Brain pericyte (primary cell): ENCODE results near the gene UBB.
A peak's percentile ranks its signal among the peaks of the same experiment; 100 is the strongest.

Source experiments
- DNase-seq: peaks from one replicate; pipeline ENCODE4 v3.0.0-alpha.2; 2012; ENCODE audit warnings: low read depth, low spot score

UBB gene

GRCh38 chr17:16380640-16381495 lies at the start of gene UBB:
Gene UBB, plus strand, starts transcription at chr17:16381091. Its CDS starts 817 bp downstream, at chr17:16381908.
- peak; percentile 96 for DNase-seq

- DNase-seq: no peak
Measured at GRCh38 chr17:16338391-16338790, 42.5 kb upstream of the UBB start.

DNA sequence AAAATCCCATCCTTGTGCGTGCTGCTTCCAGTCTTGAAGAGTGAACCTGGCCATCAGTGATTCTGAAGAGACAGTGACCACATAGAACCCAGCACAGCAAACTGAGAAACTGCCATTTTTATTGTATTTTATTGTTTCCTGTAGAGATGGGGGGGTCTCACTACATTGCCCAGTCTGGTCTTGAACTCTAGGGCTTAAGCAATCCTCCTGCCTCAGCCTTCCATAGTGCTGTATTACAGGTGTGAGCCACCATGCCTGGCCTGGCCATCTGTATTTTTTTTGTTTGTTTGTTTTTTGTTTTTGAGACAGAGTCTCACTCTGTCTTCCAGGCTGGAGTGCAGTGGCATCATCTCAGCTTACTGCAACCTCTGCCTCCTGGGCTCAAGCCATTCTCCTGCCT lies 41.5 kb upstream of the UBB start:
- DNase-seq: no peak

- no peak for DNase-seq
Measured at GRCh38 chr17:16339959-16340358, 40.9 kb upstream of the UBB start.

- no peak for DNase-seq
Measured at GRCh38 chr17:16342979-16343378, 37.9 kb upstream of the UBB start.

- no peak for DNase-seq
Measured at GRCh38 chr17:16343569-16343968, 37.3 kb upstream of the UBB start.

GRCh38 chr17:16345565-16345964 lies 35.3 kb upstream of the UBB start:
- no peak for DNase-seq

DNA sequence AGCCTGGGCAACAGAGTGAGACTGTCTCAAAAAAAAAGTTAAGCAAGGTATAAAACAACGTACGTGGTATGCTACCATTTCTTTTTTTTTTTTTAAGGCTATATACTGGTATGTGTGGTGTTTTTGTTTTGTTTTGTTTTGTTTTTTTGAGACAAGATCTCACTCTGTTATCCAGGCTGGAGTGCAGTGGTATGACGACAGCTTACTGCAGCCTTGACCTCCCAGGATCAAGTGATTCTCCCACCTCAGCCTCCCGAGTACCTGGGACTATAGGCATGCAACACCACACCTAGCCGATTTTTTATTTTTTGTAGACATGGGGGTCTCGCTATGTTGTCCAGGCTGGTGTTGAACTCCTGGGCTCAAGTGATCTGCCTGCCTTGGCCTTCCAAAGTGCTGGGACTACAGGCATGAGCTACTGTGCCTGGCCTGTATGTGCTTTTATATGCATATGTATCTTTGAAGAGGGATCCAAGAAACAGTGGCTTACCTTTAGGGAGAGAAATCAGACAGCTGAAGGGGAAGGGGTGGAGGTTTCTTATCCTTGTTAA lies 34.1 kb upstream of the UBB start:
- DNase-seq: no peak

- no peak for DNase-seq
Measured at GRCh38 chr17:16348586-16348985, 32.3 kb upstream of the UBB start.

DNA sequence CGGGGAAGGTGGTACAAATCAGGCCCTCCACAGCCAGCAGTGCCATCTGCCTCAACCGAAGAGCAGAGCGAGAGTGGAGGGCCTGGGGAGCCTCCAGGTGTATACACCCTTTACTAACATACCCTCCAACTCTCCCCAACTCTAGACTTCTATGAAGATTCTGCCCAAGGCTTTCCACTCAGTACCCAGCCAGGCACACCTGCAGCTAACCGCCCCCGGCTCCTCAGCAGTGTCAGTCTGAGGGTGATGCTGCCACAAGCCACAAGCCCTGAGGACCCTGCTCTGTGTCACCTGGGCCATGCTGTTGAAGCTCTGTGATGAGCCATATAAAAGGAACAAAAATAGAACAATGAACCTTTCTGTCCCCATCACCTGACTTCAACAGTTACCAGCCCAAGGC lies 31.5 kb upstream of the UBB start:
- DNase-seq: no peak

DNA sequence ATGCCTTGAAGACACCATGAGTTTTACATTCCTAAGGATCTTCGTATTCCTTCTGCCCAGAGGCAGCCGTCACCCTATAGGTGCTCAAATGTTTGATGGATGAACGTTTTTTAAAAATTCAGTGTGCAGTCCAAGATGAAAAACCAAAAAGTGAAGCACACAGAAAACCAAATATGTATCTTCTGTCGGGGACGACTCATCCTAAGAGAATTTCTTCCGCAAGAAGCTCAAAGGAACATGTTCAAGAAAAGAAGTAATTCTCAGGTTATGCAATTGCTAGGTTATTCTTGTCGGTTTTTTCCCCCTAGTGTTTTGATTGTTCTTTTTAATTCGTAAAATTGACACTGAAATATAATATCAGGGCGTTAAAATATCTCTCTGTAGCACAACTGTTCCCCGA lies 29.1 kb upstream of the UBB start:
- no peak for DNase-seq

- DNase-seq: no peak
Measured at GRCh38 chr17:16352303-16352666, 28.6 kb upstream of the UBB start.

- no peak for DNase-seq
Measured at GRCh38 chr17:16352667-16353316, 28.1 kb upstream of the UBB start.

- DNase-seq: no peak
Measured at GRCh38 chr17:16353317-16354174, 27.3 kb upstream of the UBB start, which contains the start of gene CENPV. Gene CENPV, minus strand, starts transcription at chr17:16353469. Its CDS starts 33 bp downstream, at chr17:16353436.

GRCh38 chr17:16354585-16354984 lies 26.3 kb upstream of the UBB start:
- DNase-seq: no peak

GRCh38 chr17:16358394-16358793 lies 22.5 kb upstream of the UBB start:
- DNase-seq: no peak

- DNase-seq: no peak
Measured at GRCh38 chr17:16361874-16362273, 19.0 kb upstream of the UBB start.

- DNase-seq: no peak
Measured at GRCh38 chr17:16363749-16364536, 16.9 kb upstream of the UBB start.

GRCh38 chr17:16364625-16365024 lies 16.3 kb upstream of the UBB start:
- DNase-seq: no peak

DNA sequence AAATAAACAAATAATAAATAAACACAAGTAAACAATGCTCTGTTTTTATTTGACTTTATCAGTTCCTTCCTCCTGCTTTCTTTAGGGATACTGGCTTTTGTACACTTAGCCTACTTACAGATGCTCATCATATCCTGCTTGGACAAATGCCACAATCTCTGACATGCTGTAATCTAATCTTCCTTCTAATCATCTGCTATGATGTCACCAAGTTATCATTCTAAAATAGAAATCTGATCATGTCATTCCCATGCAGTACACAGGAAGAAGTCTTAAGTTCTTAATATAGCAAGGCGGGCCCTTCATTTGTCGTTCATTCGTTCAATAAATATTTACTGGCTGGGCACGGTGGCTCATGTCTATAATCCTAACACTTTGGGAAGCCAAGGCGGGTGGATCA lies 9.1 kb upstream of the UBB start:
- DNase-seq: peak; percentile 48
